Dermis microvascular lymphatic vessel endothelial cell (primary cell): ENCODE results near the gene SPAG17. TPM values are rescaled to one million over a fixed set of nuclear protein-coding genes. Genes with fewer than 3 reads are reported as not detected.

Source experiments
- DNase-seq, 2 donors: peaks; one replicate each; pipeline versions ENCODE4 v3.0.0 to v3.0.0-alpha.2; 2010; ENCODE audit warnings: low read depth in 2 of 2
- total RNA-seq: library from RNA; depleted of rRNA; stranded (reverse); fragments of >200 nt; gene quantifications from 2 replicates; pipeline ENCODE4 v1.2.1, GENCODE V29; 2014

SPAG17 gene
- total RNA-seq, 1 donor from 2014 or later, result not detected

DNA sequence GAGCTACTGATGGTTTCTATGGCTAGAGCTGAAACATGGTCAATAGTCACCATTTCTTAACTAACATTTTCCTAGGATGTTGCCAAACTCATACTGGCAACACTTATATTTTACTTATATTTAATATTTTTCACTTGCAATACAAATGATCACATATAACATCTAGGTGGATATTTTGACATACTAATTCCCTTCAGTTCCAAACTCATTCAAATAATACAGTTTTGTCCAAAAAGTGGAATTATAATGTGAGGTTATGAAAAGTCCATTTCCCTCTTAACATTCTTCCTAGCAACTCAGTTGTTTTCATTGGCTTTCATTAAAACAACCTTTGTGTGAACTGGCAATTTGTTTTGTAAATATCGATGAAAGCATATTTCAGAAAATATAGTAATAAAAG, 16.0 kb downstream of the SPAG17 start:
- DNase-seq, result no peak

DNA sequence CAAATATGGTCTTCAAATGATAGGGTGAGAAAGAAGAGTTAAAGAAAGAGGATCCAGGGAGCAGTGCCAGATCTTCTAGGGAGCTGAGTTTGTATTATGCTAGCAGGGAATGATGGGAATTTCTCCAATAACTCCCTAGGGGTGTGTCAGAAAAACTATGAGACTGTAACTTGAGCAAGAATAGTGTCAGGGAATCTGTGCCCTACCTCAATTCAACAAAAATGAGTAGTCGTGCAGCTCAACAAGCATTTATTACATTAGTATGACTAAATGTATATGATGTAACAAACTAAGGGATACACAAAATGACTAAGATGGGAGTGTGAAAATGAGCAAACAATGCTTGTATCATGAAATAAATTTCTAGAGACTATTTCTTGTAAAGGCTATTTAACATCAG, 24.2 kb downstream of the SPAG17 start:
- no peak for DNase-seq

DNA sequence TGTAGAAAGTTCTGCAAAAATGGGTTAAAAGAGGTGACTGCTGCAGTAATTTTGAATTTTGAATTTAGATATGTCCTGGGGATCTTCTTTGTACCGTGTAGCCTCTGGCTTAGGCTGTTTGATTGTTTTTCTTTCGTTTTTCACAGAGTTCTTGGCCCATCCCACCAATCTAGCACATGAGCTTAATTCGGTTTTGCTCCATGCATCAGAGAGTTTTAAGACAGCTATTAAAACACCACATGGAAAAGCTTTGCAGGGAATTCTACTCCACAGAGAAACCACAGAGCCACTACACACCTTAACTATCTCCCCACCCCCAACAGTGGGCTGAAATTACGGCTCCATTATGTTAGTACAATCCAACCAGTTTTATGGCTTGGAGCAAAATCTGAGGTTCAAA, 25.5 kb downstream of the SPAG17 start:
- DNase-seq, result no peak

DNA sequence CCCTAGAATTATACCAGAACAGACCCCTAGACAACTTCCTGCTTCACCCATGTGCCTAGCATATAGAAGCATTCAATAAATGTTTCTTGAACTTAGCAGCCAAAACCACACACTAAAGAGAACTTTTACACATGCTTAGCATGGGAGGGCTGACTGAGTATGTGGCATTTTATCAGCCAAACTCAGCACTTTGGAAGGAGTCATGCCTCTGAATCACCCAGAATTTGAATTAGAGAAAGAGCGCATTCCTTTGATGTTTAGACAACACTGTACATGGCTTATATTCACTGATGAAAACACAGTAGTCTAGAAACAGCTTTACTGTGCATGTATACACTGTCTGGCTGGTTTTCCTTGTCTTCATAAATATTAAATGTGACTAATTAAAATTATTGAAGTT, 26.1 kb downstream of the SPAG17 start:
- DNase-seq, result no peak

DNA sequence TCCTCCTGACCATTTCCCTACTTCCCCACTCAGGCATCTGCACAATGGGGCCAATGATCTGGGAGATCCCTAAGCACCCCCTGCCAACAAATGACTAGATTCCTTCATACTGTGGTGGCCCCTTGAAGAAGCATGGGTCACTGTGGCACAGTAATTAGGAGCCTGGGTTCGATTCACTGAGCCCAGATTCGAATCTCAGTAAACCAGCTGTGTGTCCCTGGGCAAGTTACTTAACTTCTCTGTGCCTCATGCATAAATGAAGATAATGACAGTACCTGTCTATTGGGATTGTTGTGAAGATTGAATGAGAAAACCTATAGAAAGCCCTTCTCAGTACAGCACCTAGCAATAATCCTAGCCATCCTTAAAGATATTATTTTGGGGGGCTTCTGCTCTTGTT, 27.5 kb downstream of the SPAG17 start:
- no peak for DNase-seq

DNA sequence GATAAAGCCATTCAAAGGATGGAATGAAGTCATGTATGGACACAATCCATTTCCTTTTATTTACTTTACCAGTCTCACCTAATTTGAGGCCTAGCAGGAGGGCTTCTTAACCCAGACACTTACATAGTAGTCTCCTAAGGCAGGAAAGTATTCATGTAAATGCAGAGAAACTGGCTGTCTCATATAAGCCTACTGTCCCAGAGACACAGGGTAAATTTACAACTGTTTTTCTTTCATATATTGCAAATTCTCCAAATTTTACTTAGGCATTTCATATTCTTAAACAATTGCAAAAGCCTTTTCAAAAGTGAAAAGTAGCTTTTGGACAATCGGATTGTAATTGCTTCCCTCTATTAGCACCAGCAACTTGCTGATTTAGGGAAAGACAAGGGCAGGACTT, 29.9 kb downstream of the SPAG17 start:
- DNase-seq, result no peak

DNA sequence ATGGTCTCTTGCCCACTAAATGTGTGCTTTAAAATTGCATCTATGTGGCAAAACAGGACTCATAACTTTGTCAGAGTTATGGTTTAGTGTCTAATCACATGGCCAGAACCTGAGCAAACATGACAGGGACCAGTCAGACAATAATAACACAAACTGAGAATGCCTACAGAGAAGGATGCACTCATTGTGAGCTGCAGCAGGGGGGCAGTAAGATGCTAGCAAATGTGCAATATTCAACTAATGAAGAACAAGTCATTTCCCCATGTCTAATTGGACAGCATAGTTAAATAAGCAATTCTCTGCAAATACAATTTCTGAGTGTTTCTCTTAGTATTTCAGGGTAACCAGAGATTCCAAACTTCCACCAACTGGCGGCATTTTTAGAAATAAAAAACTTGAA, 30.8 kb downstream of the SPAG17 start:
- no peak for DNase-seq

DNA sequence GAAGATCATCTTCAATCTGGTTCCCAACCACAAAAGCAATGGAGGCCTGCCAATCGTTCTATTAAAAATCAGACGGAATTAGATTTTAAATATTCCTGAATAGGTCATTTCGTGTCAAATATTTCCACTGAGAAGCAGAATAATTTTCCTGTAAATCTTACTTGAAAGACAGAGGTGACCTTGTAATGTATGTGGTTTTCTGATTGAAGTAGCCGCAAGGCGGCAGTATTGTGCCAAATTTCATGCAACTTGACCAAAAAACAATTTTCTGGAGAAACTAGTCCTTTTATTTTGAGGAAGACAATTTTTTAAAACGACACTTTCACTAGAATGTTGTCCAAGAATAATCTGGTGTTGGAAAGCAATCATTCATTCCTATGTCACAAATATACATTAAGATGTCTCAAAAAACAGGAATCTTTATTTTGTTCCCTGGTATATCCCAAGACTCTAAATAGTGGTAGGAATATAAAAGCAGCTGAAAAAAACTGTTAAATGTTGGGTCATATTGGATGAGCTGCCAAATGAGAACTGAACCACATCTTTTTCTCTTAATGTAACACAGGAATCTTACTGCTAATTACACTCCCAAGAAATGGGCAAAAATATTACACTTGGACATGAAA, 33.6 kb downstream of the SPAG17 start:
- peak; percentile 35 to 53 for DNase-seq

DNA sequence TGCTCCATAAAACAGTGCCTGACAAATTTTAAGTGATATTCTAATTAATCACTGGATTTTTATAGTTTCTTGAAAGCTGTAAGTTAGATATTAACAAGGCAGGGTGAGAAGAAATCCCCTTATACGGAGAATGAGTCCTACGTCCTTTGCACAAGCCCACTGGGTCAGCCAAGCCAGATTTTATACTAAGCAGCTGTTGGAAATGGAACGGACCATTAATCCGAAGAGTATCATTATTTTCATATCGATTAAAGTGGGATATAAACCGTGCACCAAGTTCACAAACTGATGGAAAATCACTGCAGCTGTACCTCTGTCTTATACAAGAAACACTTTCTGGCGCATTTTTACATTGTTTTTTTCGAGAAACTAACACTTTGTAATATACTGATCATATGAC, 35.2 kb downstream of the SPAG17 start:
- no peak for DNase-seq

DNA sequence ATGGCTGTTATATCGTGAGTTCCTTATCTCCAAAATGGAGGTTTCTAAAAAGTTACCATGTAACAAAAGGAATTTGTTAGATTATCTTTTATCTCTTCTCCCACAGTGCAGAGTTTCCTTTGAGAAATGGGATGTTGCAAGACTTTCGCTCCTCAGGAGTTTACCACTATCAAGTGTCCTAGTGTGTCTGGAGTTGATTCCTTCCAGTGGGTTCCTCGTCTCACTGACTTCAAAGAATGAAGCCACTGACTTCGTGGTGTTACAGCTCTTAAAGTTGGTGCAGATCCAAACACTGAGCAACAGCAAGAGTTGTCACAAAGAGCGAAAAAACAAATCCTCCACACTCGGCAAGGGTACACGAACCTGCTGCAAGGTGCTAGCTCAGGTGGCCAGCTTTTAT, 37.0 kb downstream of the SPAG17 start:
- no peak for DNase-seq

DNA sequence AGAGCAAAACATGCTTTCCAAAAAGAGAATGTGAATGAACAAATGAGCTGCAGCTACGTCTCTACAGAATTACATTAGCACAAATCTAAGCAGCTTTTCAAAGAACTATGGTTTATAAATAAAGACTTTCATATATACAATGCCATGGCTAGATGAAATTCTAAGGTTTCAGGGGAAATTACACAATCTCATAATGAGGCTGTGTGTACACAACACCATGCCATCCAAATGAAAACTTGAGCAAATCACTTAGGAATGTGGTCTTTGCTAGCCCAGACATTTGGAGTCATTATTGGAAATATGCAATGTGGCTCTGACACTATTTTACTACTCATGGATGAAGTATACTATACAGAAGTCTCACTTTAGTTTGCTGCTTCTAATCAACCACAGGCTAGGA, 37.5 kb downstream of the SPAG17 start:
- DNase-seq, result no peak

DNA sequence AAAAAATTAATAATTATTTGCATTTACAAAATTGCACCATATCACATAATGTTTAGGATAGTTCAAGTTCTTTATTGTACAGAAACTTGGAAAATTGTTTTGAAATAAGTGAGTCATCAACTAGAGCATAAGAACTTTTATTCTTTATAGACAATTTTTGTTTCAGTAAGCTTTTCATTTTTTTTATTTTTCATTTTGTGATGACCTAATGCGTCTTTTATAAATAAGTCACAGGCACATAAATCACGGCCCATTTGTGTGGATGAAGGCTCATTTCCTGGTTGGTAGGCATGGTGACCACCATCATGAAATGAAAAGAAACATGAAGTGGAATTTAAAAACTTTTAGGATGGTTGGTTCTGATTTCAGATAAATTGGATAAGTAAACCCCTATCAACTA, 39.3 kb downstream of the SPAG17 start:
- DNase-seq, result peak in 1 of 2 donors; percentile 10

DNA sequence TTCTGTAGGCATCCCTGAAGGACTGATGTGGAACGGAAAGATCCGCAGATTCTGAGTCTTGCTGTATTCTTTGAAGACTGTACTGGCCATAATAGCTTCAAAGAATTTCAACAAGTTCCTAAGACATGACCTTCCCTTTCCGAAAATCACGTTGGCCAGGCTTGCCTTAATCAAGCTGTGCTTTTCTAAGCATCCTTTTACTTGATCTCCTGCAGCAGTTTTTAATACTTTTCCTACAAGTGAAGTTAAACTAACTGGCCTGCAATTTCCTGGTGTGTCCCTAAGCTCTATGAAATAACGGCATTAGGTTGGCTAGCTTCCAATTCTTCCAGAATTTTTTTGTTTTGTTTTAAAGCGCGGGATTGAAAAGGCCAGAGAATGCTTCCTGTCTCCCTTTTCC, 40.3 kb downstream of the SPAG17 start:
- DNase-seq, result peak; percentile 47 to 55

DNA sequence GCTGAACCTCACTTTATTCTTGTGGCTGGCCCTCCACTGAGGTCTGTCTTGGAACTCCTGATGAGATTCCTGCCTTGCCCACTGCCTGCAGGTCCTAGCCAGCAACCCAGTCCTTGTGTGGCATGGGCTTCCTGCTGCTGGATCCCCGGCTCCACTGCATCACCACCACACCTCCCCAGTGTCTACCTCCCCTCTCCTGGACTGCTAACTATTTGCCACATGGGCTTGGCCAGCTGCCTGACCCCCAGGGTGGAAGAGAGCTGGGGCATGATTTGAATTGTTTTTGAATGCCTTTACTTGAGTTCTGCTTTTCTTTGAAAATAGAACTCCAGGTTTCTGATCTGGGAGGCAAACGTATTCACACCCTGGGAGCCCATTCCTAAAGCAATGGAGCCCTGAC, 41.2 kb downstream of the SPAG17 start:
- no peak for DNase-seq

DNA sequence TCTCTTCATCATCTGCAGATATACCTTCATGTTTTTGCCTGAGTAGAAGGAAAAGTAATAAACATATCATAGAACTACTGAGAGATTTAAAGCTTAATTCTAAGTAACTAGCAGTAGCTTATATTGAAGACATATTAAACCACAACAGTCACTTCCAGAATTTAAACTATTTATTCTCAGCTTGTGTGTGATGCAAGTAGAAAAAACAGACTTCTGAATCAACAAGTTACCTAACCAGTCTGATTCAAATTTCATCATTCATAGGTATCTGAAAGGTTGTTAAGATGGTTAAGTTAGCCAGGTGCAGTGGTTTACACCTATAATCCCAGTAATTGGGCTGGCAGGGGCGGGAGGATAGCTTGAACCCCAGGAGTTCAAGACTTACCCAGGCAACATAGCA, 41.9 kb downstream of the SPAG17 start:
- DNase-seq, result no peak

DNA sequence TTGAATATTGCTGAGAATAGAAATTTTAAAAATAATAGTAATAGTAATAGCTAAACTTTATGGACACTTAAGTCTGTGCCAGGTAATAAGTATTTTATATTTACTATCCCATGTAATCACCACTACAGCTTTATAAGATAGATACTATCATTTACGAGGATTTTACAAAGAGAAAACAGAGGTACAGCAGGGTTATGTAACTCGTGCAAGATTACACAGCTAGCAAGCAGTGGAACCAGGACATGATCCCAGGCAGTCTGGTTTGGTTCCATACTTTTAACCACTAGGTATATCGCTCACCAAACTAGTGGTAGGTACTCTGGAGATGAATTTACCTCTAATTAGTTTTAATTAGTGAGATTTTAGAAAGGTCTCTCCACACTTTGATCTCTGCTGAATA, 42.5 kb downstream of the SPAG17 start:
- DNase-seq, result no peak

DNA sequence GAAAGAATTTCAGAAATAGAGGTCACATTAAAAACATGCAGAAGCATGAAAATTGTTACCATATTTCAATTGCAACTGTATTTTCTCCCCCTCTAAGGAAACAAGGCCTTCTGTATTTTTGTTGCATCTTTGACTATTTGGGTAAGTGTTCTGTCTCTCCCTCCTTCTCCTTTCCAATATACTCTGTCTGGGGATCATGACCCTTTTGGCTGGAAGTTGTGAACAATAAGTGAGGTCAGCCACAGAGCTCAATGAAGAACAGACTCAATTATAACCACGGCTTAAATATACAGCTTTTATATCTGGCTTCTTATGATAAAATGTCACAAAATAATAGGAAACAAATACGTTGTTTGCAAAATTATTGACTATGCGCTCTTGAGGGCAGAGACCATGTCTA, 47.1 kb downstream of the SPAG17 start:
- DNase-seq, result no peak

DNA sequence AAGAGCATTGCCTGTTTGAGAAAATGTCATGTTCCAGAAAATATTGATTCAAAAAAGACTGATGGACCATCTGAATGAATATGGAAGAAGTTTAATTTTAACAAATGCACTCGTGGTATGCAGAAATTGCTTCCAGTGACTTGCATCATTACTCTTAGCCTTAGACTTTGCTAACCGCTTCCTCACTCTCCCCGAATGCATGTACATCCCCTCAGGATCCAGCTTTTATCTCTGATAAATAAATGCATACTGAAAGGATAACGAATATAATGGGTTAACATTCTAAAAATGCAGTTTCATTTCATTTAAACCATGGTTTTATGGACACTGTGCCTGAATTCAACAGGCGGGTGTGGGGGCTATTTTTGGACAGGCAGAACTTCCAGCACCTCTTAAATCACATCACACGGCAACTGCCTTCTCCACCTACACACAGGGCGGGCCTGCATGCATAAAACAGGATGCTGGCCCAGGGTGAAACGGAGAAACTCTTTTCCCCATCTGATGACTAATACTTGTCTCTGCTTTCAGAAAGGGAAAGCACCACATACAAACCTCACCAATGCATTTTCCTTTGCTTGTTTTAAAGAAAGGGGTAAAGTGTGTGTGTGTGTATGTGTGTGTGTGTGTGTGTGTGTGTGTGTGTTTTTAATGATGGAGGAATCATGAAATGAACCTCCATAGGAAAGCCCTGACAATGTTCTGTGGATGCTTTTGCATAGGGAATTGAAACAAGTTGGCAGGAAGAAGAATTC, 48.7 kb downstream of the SPAG17 start:
- no peak for DNase-seq

DNA sequence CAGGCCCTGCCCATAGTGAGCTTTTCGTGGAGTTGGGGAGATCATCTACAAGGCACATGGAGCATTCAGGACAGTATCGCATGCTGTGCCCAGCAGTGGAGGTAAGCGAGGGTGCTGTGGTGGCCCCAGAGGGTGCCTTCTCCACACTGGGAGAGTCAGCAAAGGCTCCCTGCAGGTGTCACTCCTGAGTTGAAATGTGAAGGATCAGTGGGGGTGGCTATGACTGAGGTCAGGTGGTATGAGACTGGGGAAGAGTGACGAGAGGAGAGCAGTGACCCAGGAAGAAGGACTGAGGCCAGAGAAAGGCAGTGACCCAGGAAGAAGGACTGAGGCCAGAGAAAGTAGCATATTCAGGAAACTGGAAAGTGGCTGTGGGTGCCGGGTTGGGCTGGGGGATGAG, 53.0 kb downstream of the SPAG17 start:
- DNase-seq, result no peak

DNA sequence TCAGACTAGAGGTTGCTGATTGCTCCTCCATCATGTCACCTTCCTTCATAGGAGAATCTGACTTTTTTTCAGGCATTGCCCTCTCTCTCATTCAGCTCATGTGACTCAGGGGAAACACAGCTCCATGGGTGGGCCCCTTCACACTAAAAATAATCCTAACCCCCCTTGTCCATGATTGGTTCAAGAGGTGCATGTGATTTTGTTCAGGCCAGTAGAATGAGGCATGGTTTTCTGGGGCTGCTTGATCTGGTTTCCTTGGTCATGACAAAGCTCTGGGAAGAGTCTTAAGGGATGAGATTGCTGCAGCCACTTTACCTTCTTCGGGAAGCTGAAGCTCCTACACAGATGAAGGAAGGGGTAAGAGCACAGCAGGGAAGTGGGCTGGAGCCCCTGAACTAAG, 56.3 kb downstream of the SPAG17 start:
- DNase-seq, result no peak

DNA sequence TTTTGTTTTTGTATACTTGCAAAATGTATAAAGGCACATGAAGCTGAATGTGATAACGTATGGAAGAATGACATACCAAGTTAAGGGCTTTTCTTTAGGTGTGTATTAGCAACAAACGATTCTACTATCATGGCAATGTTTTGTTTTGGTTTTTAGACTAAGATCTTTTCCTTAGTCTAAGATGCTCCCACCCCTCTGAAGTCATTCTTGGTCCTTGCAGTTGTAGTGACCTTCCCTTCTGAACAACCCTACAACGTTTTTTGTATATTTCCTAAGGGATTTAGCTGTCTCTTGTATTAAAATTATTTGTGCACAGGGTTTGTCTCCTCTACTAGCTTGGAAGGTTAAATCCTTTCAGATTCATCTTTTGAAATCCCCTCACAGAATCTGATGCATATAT, 61.0 kb downstream of the SPAG17 start:
- no peak for DNase-seq

DNA sequence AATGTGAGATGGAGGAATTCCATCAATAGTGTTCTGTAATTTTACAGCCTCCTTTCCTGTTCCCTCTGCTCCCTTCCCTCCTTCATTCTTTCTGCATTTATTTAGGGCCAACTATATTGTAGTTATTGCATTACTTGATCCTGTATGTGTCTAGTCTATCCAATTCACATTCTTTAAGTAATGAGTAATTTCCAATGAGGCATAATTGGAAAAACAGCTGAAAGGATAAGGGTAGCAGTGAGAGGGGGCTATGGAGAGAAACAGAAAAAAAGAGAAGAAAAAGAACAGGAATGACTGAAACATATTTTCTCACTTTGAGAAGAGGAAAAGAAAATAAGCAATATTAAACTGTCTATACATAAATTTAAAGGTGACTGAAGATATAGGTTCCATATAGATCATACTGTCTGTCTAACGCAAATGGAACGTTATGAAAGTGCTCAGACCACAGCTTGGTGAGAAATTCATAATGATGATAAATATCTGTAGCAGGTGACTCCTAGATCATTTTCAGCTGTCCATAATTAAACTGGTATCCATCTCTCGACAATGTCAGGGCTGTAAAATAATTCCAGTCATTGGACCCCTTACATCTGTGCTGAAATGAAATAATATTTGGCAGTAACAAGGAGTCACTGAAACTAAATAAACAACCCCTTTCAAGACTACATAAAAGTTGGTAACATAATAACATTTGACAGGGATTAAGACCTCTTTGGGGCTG, 61.8 kb downstream of the SPAG17 start:
- DNase-seq, result no peak
